SK-N-SH (cell line): ENCODE results near the gene FBXO17. TPM values are rescaled to one million over a fixed set of nuclear protein-coding genes. Genes with fewer than 3 reads are reported as not detected.

Experiments
- CTCF ChIA-PET: fragments of 300-600, 350-600 bp; formaldehyde crosslinking; extraction: SDS; loops from one replicate; lab custom pipeline; 2021; lab: Yijun Ruan, JAX
- POLR2A ChIA-PET: fragments of 350-600 bp; sonication (Branson Sonifier 250); formaldehyde crosslinking; extraction: SDS; loops from one replicate; lab custom pipeline; 2020; ENCODE audit warnings: antibody characterized with exemption, inconsistent platforms; lab: Yijun Ruan, JAX
- DNase-seq: peaks from one replicate; pipeline ENCODE4 v3.0.0; 2012
- H2AFZ ChIP-seq: fragments of 200-600 bp; sonication (generic); 2 replicates; pipeline ENCODE4 v1.8.1; 2016; ENCODE audit warnings: antibody characterized with exemption, mild to moderate bottlenecking, low read depth
- H3F3A ChIP-seq: fragments of 200-600 bp; sonication (generic); replicated peaks from 2 replicates; pipeline ENCODE3; 2016; ENCODE audit warnings: antibody characterized with exemption, mild to moderate bottlenecking; ENCODE audit not compliant: insufficient read depth
- H3K27ac ChIP-seq, 2 experiments: fragments of 200-500 bp in 1 of 2; fragments of 200-600 bp in 1 of 2; sonication (Bioruptor generic) in 1 of 2; sonication (generic), shearing (Covaris generic) in 1 of 2; 2 replicates each; pipeline versions ENCODE4 v1.5.1 to v1.6.1; 2014 to 2016; ENCODE audit warnings: low read depth in 2 of 2, inconsistent platforms in 1 of 2, low read length in 1 of 2, mild to moderate bottlenecking in 1 of 2, mixed read lengths in 1 of 2
- H3K27me3 ChIP-seq: fragments of 200-600 bp; sonication (generic), shearing (Covaris generic); 2 replicates; pipeline ENCODE4 v1.6.1; 2016; ENCODE audit warnings: mixed run types; ENCODE audit not compliant: insufficient read depth
- H3K36me3 ChIP-seq, 2 experiments: fragments of 200-500 bp in 1 of 2; fragments of 200-600 bp in 1 of 2; sonication (Bioruptor generic) in 1 of 2; sonication (generic) in 1 of 2; replicated peaks in 1 of 2; 2 replicates each; pipeline versions ENCODE3 to v1.5.1; 2014 to 2016; ENCODE audit warnings: low read length in 1 of 2, mild to moderate bottlenecking in 1 of 2; ENCODE audit not compliant: insufficient read depth in 2 of 2, control insufficient read depth in 1 of 2
- H3K4me1 ChIP-seq, 2 experiments: fragments of 200-500 bp in 1 of 2; fragments of 200-600 bp in 1 of 2; sonication (Bioruptor generic) in 1 of 2; sonication (generic), shearing (Covaris generic) in 1 of 2; 2 replicates each; pipeline versions ENCODE4 v1.5.1 to v1.6.1; 2014 to 2016; ENCODE audit warnings: low read depth in 1 of 2, low read length in 1 of 2, mixed run types in 1 of 2; ENCODE audit not compliant: insufficient read depth in 2 of 2, control insufficient read depth in 1 of 2
- H3K4me2 ChIP-seq: fragments of 200-600 bp; sonication (generic), shearing (Covaris generic); 2 replicates; pipeline ENCODE4 v1.6.1; 2017; ENCODE audit warnings: mixed run types
- H3K4me3 ChIP-seq, 2 experiments: fragments of 200-500 bp in 1 of 2; fragments of 200-600 bp in 1 of 2; sonication (Bioruptor generic) in 1 of 2; sonication (generic), shearing (Covaris generic) in 1 of 2; 2 replicates each; pipeline versions ENCODE4 v1.5.1 to v1.8.1; 2014 to 2016; ENCODE audit warnings: low read depth in 2 of 2, inconsistent platforms in 1 of 2, low read length in 1 of 2, mild to moderate bottlenecking in 1 of 2, mixed read lengths in 1 of 2, moderate library complexity in 1 of 2
- H3K79me2 ChIP-seq: fragments of 200-600 bp; sonication (generic); 2 replicates; pipeline ENCODE4 v1.8.1; 2017; ENCODE audit warnings: mild to moderate bottlenecking; ENCODE audit not compliant: insufficient read depth
- H3K9ac ChIP-seq: fragments of 200-600 bp; sonication (generic); 2 replicates; pipeline ENCODE4 v1.6.1; 2017; ENCODE audit warnings: mixed run types
- H3K9me2 ChIP-seq: fragments of 200-600 bp; sonication (generic); 2 replicates; pipeline ENCODE4 v1.6.1; 2017; ENCODE audit warnings: mixed run types
- H3K9me3 ChIP-seq: fragments of 200-600 bp; sonication (generic); 2 replicates; pipeline ENCODE4 v1.6.1; 2017; ENCODE audit warnings: mixed run types, mild to moderate bottlenecking, moderate library complexity
- H4K20me1 ChIP-seq: fragments of 200-600 bp; sonication (generic); 2 replicates; pipeline ENCODE4 v1.6.1; 2017; ENCODE audit warnings: mild to moderate bottlenecking, mixed run types; ENCODE audit not compliant: insufficient read depth
- CHD2 ChIP-seq: fragments of 150-350 bp; IDR thresholded peaks from 2 replicates; pipeline ENCODE4 v1.6.1; 2018; ENCODE audit warnings: low read length; ENCODE audit not compliant: partially characterized antibody
- ELF1 ChIP-seq: IDR thresholded peaks from 2 replicates; pipeline ENCODE4 v1.4.0; 2012
- EP300 ChIP-seq, 2 experiments: IDR thresholded peaks; 2 replicates each; pipeline versions ENCODE4 v1.4.0 to v1.6.1; 2012; ENCODE audit warnings: borderline replicate concordance in 1 of 2, low read depth in 1 of 2, low read length in 1 of 2
- EZH2phosphoT487 ChIP-seq: fragments of 200-600 bp; sonication (generic); IDR thresholded peaks from 2 replicates; pipeline ENCODE4 v1.6.1; 2017; ENCODE audit warnings: low read depth, mixed run types, mild to moderate bottlenecking, antibody characterized with exemption, moderate library complexity, borderline replicate concordance
- GABPA ChIP-seq: IDR thresholded peaks from 2 replicates; pipeline ENCODE4 v1.4.0; 2012; ENCODE audit warnings: low read depth, mild to moderate bottlenecking
- GATA2 ChIP-seq: sonication (generic); formaldehyde crosslinking; IDR thresholded peaks from 2 replicates; pipeline ENCODE4 v1.5.0; 2020; ENCODE audit warnings: mild to moderate bottlenecking, missing genetic modification reagents
- JUND ChIP-seq: IDR thresholded peaks from 2 replicates; pipeline ENCODE4 v1.4.0; 2012
- MEF2A ChIP-seq: IDR thresholded peaks from 2 replicates; pipeline ENCODE4 v1.4.0; 2012; ENCODE audit warnings: low read depth, borderline replicate concordance
- MXI1 ChIP-seq: IDR thresholded peaks from 2 replicates; pipeline ENCODE4 v1.6.1; 2012; ENCODE audit warnings: mild to moderate bottlenecking, low read depth, low read length, improper control_type of control experiment
- NFIC ChIP-seq: IDR thresholded peaks from 2 replicates; pipeline ENCODE4 v1.4.0; 2012; ENCODE audit warnings: borderline replicate concordance
- POLR2AphosphoS5 ChIP-seq: IDR thresholded peaks from 2 replicates; pipeline ENCODE4 v1.6.1; 2012; ENCODE audit warnings: low read depth, low read length
- TAF1 ChIP-seq: IDR thresholded peaks from 2 replicates; pipeline ENCODE4 v1.6.1; 2012; ENCODE audit warnings: low read depth, mild to moderate bottlenecking, low read length, moderate library complexity, borderline replicate concordance
- WGBS: methylation state at CpG from one replicate; pipeline ENCODE4 v1.1.6; 2017; ENCODE audit warnings: low lambda C conversion rate; 5-methylcytosine and 5-hydroxymethylcytosine counted together
- polyA plus RNA-seq, 3 experiments: library from polyadenylated mRNA; depleted of rRNA; stranded (reverse); fragments of >200 nt; gene quantifications; 2 replicates each; pipeline ENCODE4 v1.2.3, GENCODE V29; 2012
- TF ChIP-seq, protein P1 (sequence below): IDR thresholded peaks from 2 replicates; pipeline ENCODE4; 2012
- TF ChIP-seq, protein P2 (sequence below): fragments of 150-350 bp; IDR thresholded peaks from 2 replicates; pipeline ENCODE4 v1.6.1; 2017; ENCODE audit warnings: antibody characterized with exemption, low read length, low read depth, borderline replicate concordance

Gene FBXO17
- polyA plus RNA-seq, 1 of the 3 experiments (the other 2 are of a cell fraction) = 40.7 TPM

DNA sequence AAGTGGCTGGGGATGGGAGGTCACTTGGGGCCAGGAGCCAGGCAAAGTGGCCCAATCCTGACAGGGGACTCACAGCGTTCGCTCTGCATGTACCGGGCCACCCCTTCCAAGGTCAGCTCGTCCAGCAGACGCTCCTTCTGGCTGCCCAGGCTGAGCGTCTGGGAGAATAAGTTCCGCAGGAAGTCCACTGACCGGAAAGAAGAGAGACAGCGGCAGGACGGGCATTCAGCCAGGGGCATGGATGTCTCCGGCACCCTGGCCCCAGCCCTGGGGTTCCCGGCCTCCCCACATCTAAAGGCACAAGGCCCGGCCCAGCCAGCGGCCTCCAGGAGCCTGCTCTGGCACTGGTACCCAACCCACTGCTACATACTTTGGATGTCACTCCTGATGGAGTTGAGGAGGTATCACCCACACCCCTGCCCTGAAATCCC is 82.2 kb downstream of the FBXO17 start:
- 97% methylated on average over 11 of the region's 14 CpGs for WGBS
- Histone ChIP-seq H3K9me2 (no peaks in the 10 kb centered on the region), H3F3A (no peaks in the 10 kb centered on the region), H3K9me3 (no peaks in the 10 kb centered on the region), H3K27me3 (no peaks in the 10 kb centered on the region), H4K20me1 (no peaks in the 10 kb centered on the region), H3K4me1 (peaks cover 0 to 2% of the 10 kb centered on the region in 2 experiments; a peak in 1 of 4 replicates), H3K9ac (no peak overlapping the region), H3K4me2 (no peak overlapping the region), H3K79me2 (no peaks in the 10 kb centered on the region), H3K36me3 (peaks cover 0 to 8% of the 10 kb centered on the region in 2 experiments), H3K4me3 (no peak overlapping the region), H3K27ac (no peak overlapping the region), H2AFZ (no peak overlapping the region)
- no peak for DNase-seq
- TF ChIP-seq, protein P1, sequence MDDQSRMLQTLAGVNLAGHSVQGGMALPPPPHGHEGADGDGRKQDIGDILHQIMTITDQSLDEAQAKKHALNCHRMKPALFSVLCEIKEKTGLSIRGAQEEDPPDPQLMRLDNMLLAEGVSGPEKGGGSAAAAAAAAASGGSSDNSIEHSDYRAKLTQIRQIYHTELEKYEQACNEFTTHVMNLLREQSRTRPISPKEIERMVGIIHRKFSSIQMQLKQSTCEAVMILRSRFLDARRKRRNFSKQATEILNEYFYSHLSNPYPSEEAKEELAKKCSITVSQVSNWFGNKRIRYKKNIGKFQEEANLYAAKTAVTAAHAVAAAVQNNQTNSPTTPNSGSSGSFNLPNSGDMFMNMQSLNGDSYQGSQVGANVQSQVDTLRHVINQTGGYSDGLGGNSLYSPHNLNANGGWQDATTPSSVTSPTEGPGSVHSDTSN = no peak
- no peak for TF ChIP-seq MEF2A
- no peak for TF ChIP-seq POLR2AphosphoS5
- no peak for TF ChIP-seq NFIC
- TF ChIP-seq EZH2phosphoT487 = no peak
- TF ChIP-seq EP300 (IDR thresholded peaks at IDR 0.05; ENCODE audit: borderline replicate concordance in 1 of 2, low read depth in 1 of 2, low read length in 1 of 2) = no peak
- TF ChIP-seq, protein P2, sequence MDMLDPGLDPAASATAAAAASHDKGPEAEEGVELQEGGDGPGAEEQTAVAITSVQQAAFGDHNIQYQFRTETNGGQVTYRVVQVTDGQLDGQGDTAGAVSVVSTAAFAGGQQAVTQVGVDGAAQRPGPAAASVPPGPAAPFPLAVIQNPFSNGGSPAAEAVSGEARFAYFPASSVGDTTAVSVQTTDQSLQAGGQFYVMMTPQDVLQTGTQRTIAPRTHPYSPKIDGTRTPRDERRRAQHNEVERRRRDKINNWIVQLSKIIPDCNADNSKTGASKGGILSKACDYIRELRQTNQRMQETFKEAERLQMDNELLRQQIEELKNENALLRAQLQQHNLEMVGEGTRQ = no peak
- no peak for TF ChIP-seq MXI1
- no peak for TF ChIP-seq ELF1
- no peak for TF ChIP-seq GABPA
- no peak for TF ChIP-seq JUND
- TF ChIP-seq GATA2 (CRISPR knock-in tag) = no peak
- TF ChIP-seq CHD2 = no peak
- no peak for TF ChIP-seq TAF1
- ChIA-PET CTCF (interaction anchor here (2.0 kb wide), 1 partner anchor 37 kb away, joined by 5 read pairs; the partner anchor contains the start of genes MRPS12 and SARS2), POLR2A (interaction anchor here (1.2 kb wide), 1 partner anchor 14 kb away, joined by 3 read pairs; no protein-coding TSS in a partner anchor)

DNA sequence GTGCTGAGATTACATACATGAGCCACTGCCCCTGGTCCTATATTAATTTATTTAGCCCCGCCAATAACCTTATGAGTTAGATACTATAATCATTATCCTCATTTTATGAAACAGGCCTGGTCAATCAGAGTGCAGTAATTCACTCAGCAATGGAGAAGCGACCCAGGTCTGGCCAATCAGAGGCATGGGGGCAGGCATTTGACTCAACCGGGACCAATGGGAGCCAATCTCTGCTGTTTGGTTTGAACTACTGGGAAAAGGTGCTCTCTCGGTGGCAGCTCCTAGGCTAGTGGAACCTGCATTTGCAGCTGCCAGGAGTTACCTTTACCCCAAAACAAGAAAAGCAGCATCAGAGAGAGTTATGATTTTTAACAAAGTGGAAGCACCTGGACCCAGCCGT is 82.7 kb downstream of the FBXO17 start:
- DNase-seq = no peak
- no peaks in the 10 kb centered on the region for H4K20me1 ChIP-seq

More for the DNA sequence above, 82.7 kb downstream of the FBXO17 start:
- Histone ChIP-seq H3K9ac (no peak overlapping the region), H2AFZ (no peak overlapping the region), H3K36me3 (peaks cover 0 to 8% of the 10 kb centered on the region in 2 experiments), H3K9me2 (no peaks in the 10 kb centered on the region), H3K27ac (no peak overlapping the region), H3K4me3 (no peak overlapping the region), H3K27me3 (no peaks in the 10 kb centered on the region), H3K9me3 (no peaks in the 10 kb centered on the region), H3K79me2 (no peaks in the 10 kb centered on the region), H3K4me1 (no peaks in the 10 kb centered on the region; a peak in 1 of 4 replicates), H3F3A (no peaks in the 10 kb centered on the region), H3K4me2 (no peak overlapping the region)
- 93% methylated on average over 5 of the region's 5 CpGs for WGBS
- ChIA-PET POLR2A (no interaction called here), CTCF (no interaction called here)
- TF ChIP-seq TAF1 = no peak
- TF ChIP-seq, protein P1 = no peak
- no peak for TF ChIP-seq MXI1
